ENCODE data around the gene SUGP2. TPM values are rescaled to one million over a fixed set of nuclear protein-coding genes. Genes with fewer than 3 reads are reported as not detected.

Gene SUGP2
- total RNA-seq, 2 donors from 2014 or later: 41.8 to 99.6 TPM

GRCh38 chr19:19043481-19043880 is 10.2 kb upstream of the SUGP2 start:
- H3K4me3 ChIP-seq: no peak overlapping the region
- H3K36me3 ChIP-seq: no peaks in the 10 kb centered on the region
- DNase-seq (ENCODE audit: low spot score): no peak
- no peaks in the 10 kb centered on the region for H3K9me3 ChIP-seq
- H3K27ac ChIP-seq: no peak overlapping the region
- intact Hi-C loops (cut with DNase I): no loop called here
- no peak for TF ChIP-seq POLR2AphosphoS5 (IDR thresholded peaks at IDR 0.05)
- no peaks in the 10 kb centered on the region for H3K4me1 ChIP-seq (replicated peaks)
- 90% methylated on average over 6 of the region's 6 CpGs for WGBS
- H3K27me3 ChIP-seq (replicated peaks; ENCODE audit: insufficient read depth): no peaks in the 10 kb centered on the region

- no peaks in the 10 kb centered on the region for H3K4me1 ChIP-seq (replicated peaks)
- H3K4me3 ChIP-seq: no peak overlapping the region
- no peaks in the 10 kb centered on the region for H3K9me3 ChIP-seq
- intact Hi-C loops (cut with DNase I): no loop called here
- H3K27ac ChIP-seq: no peak overlapping the region
- TF ChIP-seq CTCF (IDR thresholded peaks at IDR 0.05) (no peak), POLR2A (IDR thresholded peaks at IDR 0.05) (no peak), POLR2AphosphoS5 (IDR thresholded peaks at IDR 0.05) (no peak)
- no peaks in the 10 kb centered on the region for H3K27me3 ChIP-seq (replicated peaks; ENCODE audit: insufficient read depth)
- DNase-seq (ENCODE audit: low spot score): no peak
- no peaks in the 10 kb centered on the region for H3K36me3 ChIP-seq
- WGBS: 93% methylated on average over 13 of the region's 13 CpGs
Observed at GRCh38 chr19:19042732-19043280, 9.5 kb upstream of the SUGP2 start.

GRCh38 chr19:19040417-19040816 is 7.1 kb upstream of the SUGP2 start:
- Histone ChIP-seq H3K27me3 (replicated peaks; ENCODE audit: insufficient read depth) (no peaks in the 10 kb centered on the region), H3K36me3 (no peaks in the 10 kb centered on the region), H3K9me3 (no peaks in the 10 kb centered on the region), H3K4me3 (no peak overlapping the region), H3K27ac (peak overlapping the region; percentile 47 to 49), H3K4me1 (replicated peaks) (no peaks in the 10 kb centered on the region)
- peak; percentile 72 for TF ChIP-seq POLR2AphosphoS5 (IDR thresholded peaks at IDR 0.05)
- TF ChIP-seq CTCF (IDR thresholded peaks at IDR 0.05): no peak
- no peak for TF ChIP-seq POLR2A (IDR thresholded peaks at IDR 0.05)
- intact Hi-C loops (cut with DNase I): no loop called here
- WGBS: 36% methylated on average over 7 of the region's 7 CpGs
- DNase-seq (ENCODE audit: low spot score): peak; percentile 75

GRCh38 chr19:19039901-19040300 is 6.6 kb upstream of the SUGP2 start:
- no peak for DNase-seq (ENCODE audit: low spot score)
- Histone ChIP-seq H3K27me3 (replicated peaks; ENCODE audit: insufficient read depth) (no peaks in the 10 kb centered on the region), H3K27ac (peak overlapping the region in 1 of 2 donors; percentile 49), H3K4me1 (replicated peaks) (no peaks in the 10 kb centered on the region), H3K9me3 (no peaks in the 10 kb centered on the region), H3K36me3 (no peaks in the 10 kb centered on the region), H3K4me3 (no peak overlapping the region)
- WGBS: 84% methylated on average over 4 of the region's 4 CpGs
- TF ChIP-seq POLR2A (IDR thresholded peaks at IDR 0.05): no peak
- TF ChIP-seq CTCF (IDR thresholded peaks at IDR 0.05): no peak
- no peak for TF ChIP-seq POLR2AphosphoS5 (IDR thresholded peaks at IDR 0.05)
- intact Hi-C loops (cut with DNase I): no loop called here

- H3K4me1 ChIP-seq (replicated peaks): peaks cover 6% of the 10 kb centered on the region
- peak overlapping the region; percentile 96 to 97 for H3K27ac ChIP-seq
- peak; percentile 20 for DNase-seq (ENCODE audit: low spot score)
Observed at GRCh38 chr19:19034204-19034624, 897 bp upstream of the SUGP2 start.

More at GRCh38 chr19:19034204-19034624, 897 bp upstream of the SUGP2 start:
- Histone ChIP-seq H3K4me3 (peak overlapping the region; percentile 83 to 99), H3K36me3 (no peaks in the 10 kb centered on the region), H3K9me3 (no peaks in the 10 kb centered on the region), H3K27me3 (replicated peaks; ENCODE audit: insufficient read depth) (no peaks in the 10 kb centered on the region)
- no peak for TF ChIP-seq POLR2A (IDR thresholded peaks at IDR 0.05)
- TF ChIP-seq CTCF (IDR thresholded peaks at IDR 0.05): no peak
- TF ChIP-seq POLR2AphosphoS5 (IDR thresholded peaks at IDR 0.05): no peak
- WGBS: 8% methylated on average over 10 of the region's 10 CpGs
- intact Hi-C loops (cut with DNase I): no loop called here

Data from prostate gland (tissue), 2 donors.